GM12865 (cell line): Measurements from ENCODE around the gene KDF1.

ENCODE experiments used
- DNase-seq: peaks from one replicate; pipeline ENCODE4 v3.0.0; 2010; ENCODE audit warnings: low read depth
- H3K4me3 ChIP-seq: 2 replicates; pipeline ENCODE4 v1.5.1; 2011; ENCODE audit warnings: mild to moderate bottlenecking, low read depth, low read length, control low read depth
- TF ChIP-seq, protein P1 (sequence below): IDR thresholded peaks from 2 replicates; pipeline ENCODE4 v1.5.1; 2011; ENCODE audit warnings: low read length, control low read depth, low read depth, inconsistent platforms; ENCODE audit not compliant: insufficient read depth; ENCODE audit errors: missing control alignments

KDF1 gene

GRCh38 chr1:26959722-26960624, at the start of gene KDF1:
Gene KDF1 (minus strand): TSS chr1:26960468. CDS start chr1:26952380, 8,088 bp downstream.
- TF ChIP-seq, protein P1, sequence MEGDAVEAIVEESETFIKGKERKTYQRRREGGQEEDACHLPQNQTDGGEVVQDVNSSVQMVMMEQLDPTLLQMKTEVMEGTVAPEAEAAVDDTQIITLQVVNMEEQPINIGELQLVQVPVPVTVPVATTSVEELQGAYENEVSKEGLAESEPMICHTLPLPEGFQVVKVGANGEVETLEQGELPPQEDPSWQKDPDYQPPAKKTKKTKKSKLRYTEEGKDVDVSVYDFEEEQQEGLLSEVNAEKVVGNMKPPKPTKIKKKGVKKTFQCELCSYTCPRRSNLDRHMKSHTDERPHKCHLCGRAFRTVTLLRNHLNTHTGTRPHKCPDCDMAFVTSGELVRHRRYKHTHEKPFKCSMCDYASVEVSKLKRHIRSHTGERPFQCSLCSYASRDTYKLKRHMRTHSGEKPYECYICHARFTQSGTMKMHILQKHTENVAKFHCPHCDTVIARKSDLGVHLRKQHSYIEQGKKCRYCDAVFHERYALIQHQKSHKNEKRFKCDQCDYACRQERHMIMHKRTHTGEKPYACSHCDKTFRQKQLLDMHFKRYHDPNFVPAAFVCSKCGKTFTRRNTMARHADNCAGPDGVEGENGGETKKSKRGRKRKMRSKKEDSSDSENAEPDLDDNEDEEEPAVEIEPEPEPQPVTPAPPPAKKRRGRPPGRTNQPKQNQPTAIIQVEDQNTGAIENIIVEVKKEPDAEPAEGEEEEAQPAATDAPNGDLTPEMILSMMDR = no peak
- H3K4me3 ChIP-seq = peak within 1 kb of the TSS; percentile 11; the same call in 1 of the 2 replicates
- no peak for DNase-seq

- H3K4me3 ChIP-seq = no peak overlapping the region
These were observed 49.4 kb upstream of the KDF1 start for GRCh38 chr1:27009601-27010197.

DNA sequence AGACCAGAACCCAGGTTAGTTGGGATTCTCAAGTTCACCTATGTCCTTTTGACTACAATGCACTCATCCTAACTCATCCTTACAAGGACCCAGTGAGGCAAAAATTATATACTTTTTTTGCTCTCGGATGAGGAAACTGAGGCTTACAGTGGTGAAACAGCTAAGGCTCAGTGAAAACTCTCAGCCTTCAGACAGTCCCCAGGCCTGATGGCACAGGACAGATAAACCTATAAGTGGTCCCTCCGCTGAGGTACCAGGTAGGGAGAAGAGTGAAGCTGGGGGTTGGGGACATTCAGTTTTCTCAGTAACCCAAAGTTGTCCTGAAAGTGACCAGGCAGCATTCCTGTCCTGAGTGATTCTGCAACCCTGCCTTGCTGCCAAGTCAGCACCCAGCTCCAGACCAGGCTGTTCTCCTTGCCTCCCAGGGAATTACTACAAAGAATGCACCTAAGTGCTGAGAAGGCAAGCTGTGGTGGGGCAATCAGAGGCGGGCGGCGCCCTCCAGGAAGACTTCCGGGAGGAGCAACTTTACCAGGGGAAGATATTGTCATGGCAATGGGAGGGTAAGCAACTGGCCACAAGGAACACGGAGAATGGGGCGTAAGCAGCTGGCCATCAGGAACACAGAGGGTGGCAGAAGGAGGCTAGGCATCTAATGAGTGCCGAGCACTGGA, 47.8 kb upstream of the KDF1 start:
- H3K4me3 ChIP-seq = no peak overlapping the region
- DNase-seq = no peak
- TF ChIP-seq, protein P1 = no peak

More at GRCh38 chr1:27009601-27010197, 49.4 kb upstream of the KDF1 start:
- DNase-seq = no peak
- TF ChIP-seq, protein P1 = no peak

DNA sequence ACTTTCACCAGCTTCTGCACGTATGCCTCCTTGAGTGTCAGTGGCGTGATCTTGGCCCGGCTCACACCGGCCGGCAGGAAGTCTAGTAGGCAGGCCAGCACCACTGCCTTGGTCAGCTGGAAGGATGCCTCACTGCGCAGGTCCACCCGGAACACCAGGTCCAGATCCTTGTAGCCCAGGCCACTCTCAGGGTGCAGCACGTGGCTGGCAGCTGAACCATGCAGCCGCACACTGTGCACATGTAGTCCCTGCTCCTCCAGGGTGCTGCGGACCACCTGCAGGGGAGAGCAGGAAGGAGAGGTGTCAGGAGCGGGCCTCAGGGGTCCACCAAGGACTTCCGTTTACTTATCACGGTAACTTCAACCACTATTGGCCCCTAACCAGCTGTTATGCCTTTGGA, 46.4 kb upstream of the KDF1 start:
- H3K4me3 ChIP-seq = no peak overlapping the region
- TF ChIP-seq, protein P1 = no peak
- no peak for DNase-seq

GRCh38 chr1:27005648-27006496, 45.6 kb upstream of the KDF1 start:
- DNase-seq = no peak
- no peak overlapping the region for H3K4me3 ChIP-seq
- TF ChIP-seq, protein P1 = no peak

DNA sequence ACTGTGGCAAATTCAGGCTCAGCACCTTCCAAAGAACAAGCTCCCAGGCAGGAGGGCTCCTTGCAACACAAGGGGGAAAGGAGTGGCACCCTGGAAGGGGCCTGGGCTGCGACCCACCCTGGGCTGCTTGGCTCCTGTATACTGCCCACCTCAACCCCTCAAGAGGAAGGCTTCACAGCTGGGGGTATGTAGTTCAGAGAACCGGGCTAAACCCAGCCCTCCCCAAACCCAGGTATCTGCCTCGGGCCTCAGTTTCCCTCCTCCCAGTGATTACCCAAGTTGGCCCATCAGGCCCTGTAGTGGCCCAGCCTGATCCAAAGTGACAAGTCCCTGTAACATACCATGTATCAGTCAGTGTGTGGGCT, 44.9 kb upstream of the KDF1 start:
- DNase-seq = no peak
- no peak overlapping the region for H3K4me3 ChIP-seq
- TF ChIP-seq, protein P1 = no peak
